ENCODE measurements around the gene ITGB5.

DNA sequence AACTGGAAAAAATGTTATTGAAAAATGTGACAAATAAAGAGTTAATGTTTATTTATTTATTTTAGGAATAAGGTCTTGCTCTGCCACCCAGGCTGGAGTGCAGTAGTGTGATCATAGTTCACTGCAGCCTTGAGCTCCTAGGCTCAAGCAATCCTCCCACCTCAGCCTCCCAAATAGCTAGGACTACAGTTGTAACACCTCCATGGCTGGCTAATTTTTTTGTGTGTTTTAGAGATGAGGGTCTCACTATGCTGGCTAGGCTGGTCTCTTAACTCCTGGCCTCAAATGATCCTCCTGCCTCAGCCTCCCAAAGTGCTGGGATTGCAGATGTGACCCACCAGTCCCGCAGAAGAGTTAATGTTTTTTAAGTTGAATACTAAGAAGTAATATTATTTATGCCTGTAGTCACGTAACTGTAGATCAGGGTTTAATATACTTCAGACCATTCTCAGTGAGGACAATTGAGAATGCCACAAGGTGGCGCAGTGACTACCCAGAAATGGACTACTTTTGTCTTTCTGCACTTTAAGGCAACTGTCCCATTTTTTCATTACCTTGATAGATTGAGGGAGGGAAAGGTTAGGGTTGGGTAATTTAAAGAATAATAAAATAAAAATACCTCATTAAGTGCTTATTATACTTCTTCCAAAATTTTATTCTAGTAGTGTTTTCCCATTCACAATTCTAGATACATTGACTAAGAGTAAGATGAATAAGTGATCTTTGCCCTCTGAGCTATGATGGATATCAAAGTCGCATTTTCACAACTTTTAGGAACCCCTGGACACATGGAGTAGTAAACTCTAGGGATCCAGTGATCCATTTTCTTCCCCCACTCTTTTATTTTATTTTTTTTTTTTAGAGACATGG, 41.4 kb upstream of the ITGB5 start:
- no peak for TF ChIP-seq POLR2A (IDR thresholded peaks at IDR 0.05; ENCODE audit: low read depth, low read length)
- no peak for TF ChIP-seq POLR2AphosphoS5 (IDR thresholded peaks at IDR 0.05; ENCODE audit: low read depth, low read length)
- no peak for TF ChIP-seq PAX5 (IDR thresholded peaks at IDR 0.05; ENCODE audit: insufficient read depth, low read length, severe bottlenecking)
